HepG2 (cell line): ENCODE data around the gene NFYB.

ENCODE experiments used
- CTCF ChIP-seq: sonication (generic); formaldehyde crosslinking; IDR thresholded peaks from 2 replicates; pipeline ENCODE4 v1.5.0; 2020; ENCODE audit warnings: mild to moderate bottlenecking, missing genetic modification reagents, moderate library complexity
- EP300 ChIP-seq, 3 experiments: sonication (generic) in 1 of 3; formaldehyde crosslinking in 1 of 3; IDR thresholded peaks; 2 replicates each; pipeline versions ENCODE4 v1.5.1 to v1.6.1; 2011 to 2020; ENCODE audit warnings: low read depth in 2 of 3, low read length in 2 of 3, borderline replicate concordance in 1 of 3, improper control_type of control experiment in 1 of 3, mild to moderate bottlenecking in 1 of 3, missing genetic modification reagents in 1 of 3, moderate library complexity in 1 of 3
- HOXA7 ChIP-seq: sonication (generic); formaldehyde crosslinking; IDR thresholded peaks from 2 replicates; pipeline ENCODE4 v1.8.1; 2022; ENCODE audit warnings: mild to moderate bottlenecking, missing genetic modification reagents, moderate library complexity
- PRDM15 ChIP-seq: sonication (generic); formaldehyde crosslinking; IDR thresholded peaks from 2 replicates; pipeline ENCODE4 v1.4.0; 2020; ENCODE audit warnings: missing genetic modification reagents
- TCF12 ChIP-seq, 2 experiments: fragments of 450-650 bp in 1 of 2; sonication (generic) in 1 of 2; formaldehyde crosslinking in 1 of 2; IDR thresholded peaks; 2 replicates each; pipeline versions ENCODE4 v1.6.1 to v1.8.0; 2017 to 2022; ENCODE audit warnings: antibody characterized with exemption in 1 of 2, mild to moderate bottlenecking in 1 of 2, missing genetic modification reagents in 1 of 2, moderate library complexity in 1 of 2
- ZBTB20 ChIP-seq: sonication (generic); formaldehyde crosslinking; IDR thresholded peaks from 2 replicates; pipeline ENCODE4 v1.8.1; 2023; ENCODE audit warnings: missing genetic modification reagents, low read depth, mild to moderate bottlenecking, borderline replicate concordance
- ZNF234 ChIP-seq: sonication (generic); formaldehyde crosslinking; conservative IDR thresholded peaks from 2 replicates; pipeline ENCODE4 v1.5.1; 2020; ENCODE audit warnings: mild to moderate bottlenecking, missing genetic modification reagents

GRCh38 chr12:104168596-104168995 lies 30.6 kb upstream of the NFYB start:
- no peak for TF ChIP-seq CTCF
- TF ChIP-seq HOXA7 (CRISPR knock-in tag), result no peak
- TF ChIP-seq TCF12 (IDR thresholded peaks at IDR 0.05), result no peak
- no peak for TF ChIP-seq TCF12 (CRISPR knock-in tag; IDR thresholded peaks at IDR 0.05)
- TF ChIP-seq EP300 (IDR thresholded peaks at IDR 0.05; ENCODE audit: low read depth in 2 of 2, low read length in 2 of 2), result no peak
- no peak for TF ChIP-seq EP300 (CRISPR knock-in tag; IDR thresholded peaks at IDR 0.05; ENCODE audit: borderline replicate concordance)
- no peak for TF ChIP-seq PRDM15 (CRISPR knock-in tag)
- TF ChIP-seq ZBTB20 (CRISPR knock-in tag), result no peak
- no peak for TF ChIP-seq ZNF234 (CRISPR knock-in tag)
